CD8-positive, alpha-beta memory T cell (primary cell): Measurements from ENCODE around the gene ARHGAP45. TPM values are rescaled to one million over a fixed set of nuclear protein-coding genes. Genes with fewer than 3 reads are reported as not detected.

Experiments used
- CTCF ChIA-PET: fragments of 350-600 bp; sonication (Branson Sonifier 250); formaldehyde crosslinking; loops from one replicate; lab custom pipeline; 2021; ENCODE audit warnings: antibody characterized with exemption; lab: Charles Lee
- POLR2A ChIA-PET: fragments of 350-600 bp; sonication (Branson Sonifier 250); formaldehyde crosslinking; loops from one replicate; lab custom pipeline; 2021; ENCODE audit warnings: antibody characterized with exemption; lab: Charles Lee
- DNase-seq, 5 donors: peaks; one replicate each; pipeline versions ENCODE4 v3.0.0 to v3.0.0-alpha.2; 2020 to 2022; ENCODE audit warnings: mixed read lengths in 1 of 5
- H3K27ac ChIP-seq: one replicate; pipeline ENCODE4 v1.7.0; 2013; ENCODE audit warnings: low read depth, mild to moderate bottlenecking, low read length, moderate library complexity
- H3K27me3 ChIP-seq: 2 replicates; pipeline ENCODE4 v1.7.0; 2013; ENCODE audit warnings: low read length, mild to moderate bottlenecking; ENCODE audit not compliant: insufficient read depth, poor library complexity, severe bottlenecking
- H3K36me3 ChIP-seq: 2 replicates; pipeline ENCODE4 v1.7.0; 2013; ENCODE audit warnings: mild to moderate bottlenecking, low read length, moderate library complexity; ENCODE audit not compliant: insufficient read depth
- H3K4me1 ChIP-seq: 2 replicates; pipeline ENCODE4 v1.7.0; 2013; ENCODE audit warnings: mild to moderate bottlenecking, low read length, moderate library complexity; ENCODE audit not compliant: insufficient read depth
- H3K4me3 ChIP-seq: 2 replicates; pipeline ENCODE4 v1.7.0; 2013; ENCODE audit warnings: mild to moderate bottlenecking, low read length
- H3K9me3 ChIP-seq: 2 replicates; pipeline ENCODE4 v1.7.0; 2013; ENCODE audit warnings: mild to moderate bottlenecking, low read length
- H3K27ac Mint-ChIP-seq, 8 donors: one replicate each; pipeline ENCODE4 v1.8.0; 2020 to 2021; ENCODE audit warnings: mixed read lengths in 8 of 8, mild to moderate bottlenecking in 6 of 8, inconsistent platforms in 3 of 8, moderate library complexity in 3 of 8
- H3K27me3 Mint-ChIP-seq, 2 donors: one replicate each; pipeline ENCODE4 v1.8.0; 2020 to 2021; ENCODE audit warnings: mixed read lengths in 2 of 2, mild to moderate bottlenecking in 1 of 2, moderate library complexity in 1 of 2
- H3K36me3 Mint-ChIP-seq, 3 donors: one replicate each; pipeline ENCODE4 v1.8.0; 2020 to 2021; ENCODE audit warnings: mixed read lengths in 3 of 3, inconsistent platforms in 1 of 3, mild to moderate bottlenecking in 1 of 3
- H3K4me1 Mint-ChIP-seq, 3 donors: one replicate each; pipeline ENCODE4 v1.8.0; 2020 to 2021; ENCODE audit warnings: mixed read lengths in 3 of 3, inconsistent platforms in 1 of 3, mild to moderate bottlenecking in 1 of 3
- H3K4me3 Mint-ChIP-seq, 7 donors: one replicate each; pipeline ENCODE4 v1.8.0; 2020 to 2021; ENCODE audit warnings: mixed read lengths in 7 of 7, mild to moderate bottlenecking in 6 of 7, moderate library complexity in 4 of 7, inconsistent platforms in 2 of 7
- H3K9me3 Mint-ChIP-seq, 5 donors: one replicate each; pipeline ENCODE4 v1.8.0; 2020 to 2022; ENCODE audit warnings: mixed read lengths in 5 of 5, mild to moderate bottlenecking in 3 of 5, moderate library complexity in 2 of 5, inconsistent platforms in 1 of 5
- polyA plus RNA-seq: library from polyadenylated mRNA; unstranded; fragments of 300-500 nt; fragmentation: Illumina TruSeq; gene quantifications from one replicate; pipeline ENCODE4 v1.2.3, GENCODE V29; 2021
- total RNA-seq, 2 experiments: library from RNA; stranded (reverse); gene quantifications; one replicate each; pipeline ENCODE4 v1.2.3, GENCODE V29; 2021

Gene ARHGAP45
- total and polyA plus RNA-seq, 3 experiments from 2014 or later, result 212 to 478 (median 220) TPM

GRCh38 chr19:1027650-1028061, 39.3 kb upstream of the ARHGAP45 start:
- H3K27me3 Mint-ChIP-seq, result peaks cover 0 to 4% of the 10 kb centered on the region in 2 donors

GRCh38 chr19:1028062-1028926, 38.7 kb upstream of the ARHGAP45 start:
- H3K27me3 ChIP-seq, result no peaks in the 10 kb centered on the region
- POLR2A ChIA-PET, result interaction anchor here (0.5 to 9.2 kb wide), 18 partner anchors 11 to 1579 kb away, joined by 3 to 143 read pairs (median 4); partner anchors contain the start of genes ABCA7, ARHGAP45, CIRBP and GZMM
- H3K4me3 ChIP-seq, result peak overlapping the region; percentile 92
- CTCF ChIA-PET, result interaction anchor here (0.9 to 8.4 kb wide), 13 partner anchors 8 to 241 kb away, joined by 3 to 62 read pairs (median 6); partner anchors contain the start of genes ABCA7, ARHGAP45 and CIRBP
- peaks cover 0 to 4% of the 10 kb centered on the region in 2 donors for H3K27me3 Mint-ChIP-seq
- peak overlapping the region; percentile 89 for H3K27ac ChIP-seq
- H3K4me3 Mint-ChIP-seq, result peak overlapping the region; percentile 95 to 99 (median 98)
- peak overlapping the region; percentile 87 to 98 (median 92) for H3K27ac Mint-ChIP-seq
- no peaks in the 10 kb centered on the region for H3K9me3 ChIP-seq
- H3K4me1 ChIP-seq, result peaks cover 44% of the 10 kb centered on the region
- peak; percentile 49 to 82 (median 66) for DNase-seq
- H3K4me1 Mint-ChIP-seq, result peaks cover 31 to 47% (median 32%) of the 10 kb centered on the region in 3 donors
- peaks cover 15% of the 10 kb centered on the region for H3K36me3 ChIP-seq
- H3K36me3 Mint-ChIP-seq, result peaks cover 0 to 38% (median 7%) of the 10 kb centered on the region in 3 donors
- no peaks in the 10 kb centered on the region for H3K9me3 Mint-ChIP-seq

More at GRCh38 chr19:1027650-1028061, 39.3 kb upstream of the ARHGAP45 start:
- H3K4me3 Mint-ChIP-seq, result peak overlapping the region; percentile 95 to 99 (median 98)
- Histone ChIP-seq H3K4me1 (peaks cover 38% of the 10 kb centered on the region), H3K27ac (peak overlapping the region; percentile 89), H3K4me3 (peak overlapping the region; percentile 92), H3K9me3 (no peaks in the 10 kb centered on the region), H3K27me3 (no peaks in the 10 kb centered on the region), H3K36me3 (peaks cover 10% of the 10 kb centered on the region)
- no peak for DNase-seq
- H3K36me3 Mint-ChIP-seq, result peaks cover 0 to 31% (median 7%) of the 10 kb centered on the region in 3 donors
- peak overlapping the region; percentile 89 to 99 (median 95) for H3K27ac Mint-ChIP-seq
- peaks cover 27 to 44% (median 27%) of the 10 kb centered on the region in 3 donors for H3K4me1 Mint-ChIP-seq
- no peaks in the 10 kb centered on the region for H3K9me3 Mint-ChIP-seq
- POLR2A ChIA-PET, result interaction anchor here (0.5 to 9.2 kb wide), 13 partner anchors 12 to 484 kb away, joined by 3 to 143 read pairs (median 4); partner anchors contain the start of genes ABCA7, ARHGAP45, CIRBP and GZMM
- CTCF ChIA-PET, result interaction anchor here (0.8 to 8.4 kb wide), 12 partner anchors 9 to 242 kb away, joined by 3 to 62 read pairs (median 4); partner anchors contain the start of genes ABCA7, ARHGAP45 and CIRBP

DNA sequence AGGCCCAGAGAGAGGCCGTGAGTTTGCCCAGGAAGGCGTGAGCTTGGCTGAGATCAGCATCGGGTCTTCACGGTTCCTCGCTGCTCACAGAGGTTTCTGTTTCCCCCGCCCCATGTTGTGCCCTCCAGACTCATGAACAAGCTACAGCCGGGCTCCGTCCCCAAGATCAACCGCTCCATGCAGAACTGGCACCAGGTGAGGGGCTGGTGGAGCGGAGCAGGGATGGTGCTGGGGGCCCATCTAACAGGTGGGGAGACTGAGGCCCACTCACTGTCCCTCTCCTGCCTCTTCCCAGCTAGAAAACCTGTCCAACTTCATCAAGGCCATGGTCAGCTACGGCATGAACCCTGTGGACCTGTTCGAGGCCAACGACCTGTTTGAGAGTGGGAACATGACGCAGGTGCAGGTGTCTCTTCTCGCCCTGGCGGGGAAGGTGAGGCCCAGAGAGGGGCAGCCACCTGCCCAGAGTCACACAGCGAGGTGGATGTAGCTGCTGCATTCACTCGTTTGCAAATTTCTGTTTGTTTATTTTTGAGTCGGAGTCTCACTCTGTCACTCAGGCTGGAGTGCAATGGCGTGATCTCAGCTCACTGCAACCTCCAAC, 34.6 kb upstream of the ARHGAP45 start:
- peaks cover 0 to 51% (median 7%) of the 10 kb centered on the region in 3 donors for H3K36me3 Mint-ChIP-seq

GRCh38 chr19:1035998-1036621, 30.9 kb upstream of the ARHGAP45 start:
- peaks cover 2 to 61% (median 6%) of the 10 kb centered on the region in 3 donors for H3K36me3 Mint-ChIP-seq
- H3K9me3 ChIP-seq, result no peaks in the 10 kb centered on the region
- H3K4me1 ChIP-seq, result peaks cover 53% of the 10 kb centered on the region
- H3K9me3 Mint-ChIP-seq, result no peaks in the 10 kb centered on the region
- H3K4me3 ChIP-seq, result no peak overlapping the region
- H3K27me3 ChIP-seq, result no peaks in the 10 kb centered on the region
- CTCF ChIA-PET, result interaction anchor here (1.0 to 2.8 kb wide), 7 partner anchors 7 to 158 kb away, joined by 3 to 11 read pairs (median 5); partner anchors contain the start of gene CNN2
- no peak overlapping the region for H3K27ac ChIP-seq
- peaks cover 27% of the 10 kb centered on the region for H3K36me3 ChIP-seq
- H3K27ac Mint-ChIP-seq, result peak overlapping the region in 7 of 8 donors; percentile 29 to 86 (median 58)
- peaks cover 46 to 65% (median 53%) of the 10 kb centered on the region in 3 donors for H3K4me1 Mint-ChIP-seq
- H3K4me3 Mint-ChIP-seq, result peak overlapping the region in 3 of 7 donors; percentile 44 to 57 (median 48)
- H3K27me3 Mint-ChIP-seq, result peaks cover 0 to 1% of the 10 kb centered on the region in 2 donors
- peak in 2 of 5 donors; percentile 21 to 47 for DNase-seq
- POLR2A ChIA-PET, result interaction anchor here (1.2 to 6.7 kb wide), 4 partner anchors 8 to 52 kb away, joined by 6 to 134 read pairs (median 8); partner anchors contain the start of genes ARHGAP45 and CNN2

More for the DNA sequence above, 34.6 kb upstream of the ARHGAP45 start:
- ChIA-PET POLR2A (interaction anchor here (0.6 to 9.2 kb wide), 6 partner anchors 16 to 55 kb away, joined by 3 to 143 read pairs (median 5); no protein-coding TSS in a partner anchor), CTCF (interaction anchor here (1.1 to 8.4 kb wide), 4 partner anchors 11 to 34 kb away, joined by 3 to 62 read pairs (median 4); partner anchors contain the start of genes ARHGAP45, GRIN3B and RNU6-2)
- H3K9me3 Mint-ChIP-seq, result no peaks in the 10 kb centered on the region
- no peak overlapping the region for H3K4me3 ChIP-seq
- no peak for DNase-seq
- peak overlapping the region in 7 of 8 donors; percentile 46 to 98 (median 77) for H3K27ac Mint-ChIP-seq
- no peaks in the 10 kb centered on the region for H3K9me3 ChIP-seq
- H3K36me3 ChIP-seq, result peaks cover 27% of the 10 kb centered on the region
- H3K4me1 ChIP-seq, result peaks cover 49% of the 10 kb centered on the region
- peaks cover 28 to 53% (median 35%) of the 10 kb centered on the region in 3 donors for H3K4me1 Mint-ChIP-seq
- H3K27ac ChIP-seq, result no peak overlapping the region
- peak overlapping the region in 3 of 7 donors; percentile 1 to 47 (median 44) for H3K4me3 Mint-ChIP-seq
- no peaks in the 10 kb centered on the region for H3K27me3 ChIP-seq
- peaks cover 0 to 5% of the 10 kb centered on the region in 2 donors for H3K27me3 Mint-ChIP-seq

- H3K27ac ChIP-seq, result peak overlapping the region; percentile 53
- ChIA-PET CTCF (interaction anchor here (1.6 to 2.8 kb wide), 5 partner anchors 9 to 30 kb away, joined by 5 to 11 read pairs (median 5); partner anchors contain the start of genes ARHGAP45 and CNN2), POLR2A (interaction anchor here (0.5 to 6.7 kb wide), 9 partner anchors 9 to 167 kb away, joined by 3 to 134 read pairs (median 10); partner anchors contain the start of genes ARHGAP45, CNN2 and RNU6-2)
- Mint-ChIP-seq H3K4me1 (peaks cover 49 to 68% (median 52%) of the 10 kb centered on the region in 3 donors), H3K9me3 (no peaks in the 10 kb centered on the region), H3K27ac (peak overlapping the region; percentile 85 to 98 (median 92)), H3K36me3 (peaks cover 2 to 58% (median 6%) of the 10 kb centered on the region in 3 donors), H3K27me3 (peaks cover 0 to 1% of the 10 kb centered on the region in 2 donors), H3K4me3 (peak overlapping the region in 6 of 7 donors; percentile 75 to 100 (median 97))
- H3K36me3 ChIP-seq, result peaks cover 22% of the 10 kb centered on the region
- H3K4me1 ChIP-seq, result peaks cover 55% of the 10 kb centered on the region
- H3K4me3 ChIP-seq, result peak overlapping the region; percentile 34
- peak in 1 of 5 donors; percentile 38 for DNase-seq
- H3K9me3 ChIP-seq, result no peaks in the 10 kb centered on the region
- H3K27me3 ChIP-seq, result no peaks in the 10 kb centered on the region
Measured at GRCh38 chr19:1037621-1038064, 29.3 kb upstream of the ARHGAP45 start.

- DNase-seq, result peak in 3 of 5 donors; percentile 34 to 66 (median 54)
- Mint-ChIP-seq H3K27me3 (peaks cover 0 to 1% of the 10 kb centered on the region in 2 donors), H3K9me3 (no peaks in the 10 kb centered on the region), H3K27ac (peak overlapping the region; percentile 73 to 97 (median 92)), H3K4me3 (peak overlapping the region; percentile 39 to 100 (median 97)), H3K4me1 (peaks cover 41 to 61% (median 46%) of the 10 kb centered on the region in 3 donors), H3K36me3 (peaks cover 2 to 59% (median 6%) of the 10 kb centered on the region in 3 donors)
- H3K4me3 ChIP-seq, result peak overlapping the region; percentile 78
- ChIA-PET CTCF (interaction anchor here (0.9 to 4.1 kb wide), 11 partner anchors 8 to 50 kb away, joined by 3 to 30 read pairs (median 5); partner anchors contain the start of genes ARHGAP45, CNN2 and RNU6-2), POLR2A (interaction anchor here (0.6 to 6.7 kb wide), 16 partner anchors 10 to 200 kb away, joined by 3 to 134 read pairs (median 5); partner anchors contain the start of genes ARHGAP45, CNN2, GPX4 and POLR2E)
- no peaks in the 10 kb centered on the region for H3K9me3 ChIP-seq
- H3K4me1 ChIP-seq, result peaks cover 49% of the 10 kb centered on the region
- no peaks in the 10 kb centered on the region for H3K27me3 ChIP-seq
- peak overlapping the region; percentile 72 for H3K27ac ChIP-seq
- peaks cover 22% of the 10 kb centered on the region for H3K36me3 ChIP-seq
Measured at GRCh38 chr19:1038978-1039645, 27.9 kb upstream of the ARHGAP45 start.
